Measurements from ENCODE around the gene PRDM8.

DNA sequence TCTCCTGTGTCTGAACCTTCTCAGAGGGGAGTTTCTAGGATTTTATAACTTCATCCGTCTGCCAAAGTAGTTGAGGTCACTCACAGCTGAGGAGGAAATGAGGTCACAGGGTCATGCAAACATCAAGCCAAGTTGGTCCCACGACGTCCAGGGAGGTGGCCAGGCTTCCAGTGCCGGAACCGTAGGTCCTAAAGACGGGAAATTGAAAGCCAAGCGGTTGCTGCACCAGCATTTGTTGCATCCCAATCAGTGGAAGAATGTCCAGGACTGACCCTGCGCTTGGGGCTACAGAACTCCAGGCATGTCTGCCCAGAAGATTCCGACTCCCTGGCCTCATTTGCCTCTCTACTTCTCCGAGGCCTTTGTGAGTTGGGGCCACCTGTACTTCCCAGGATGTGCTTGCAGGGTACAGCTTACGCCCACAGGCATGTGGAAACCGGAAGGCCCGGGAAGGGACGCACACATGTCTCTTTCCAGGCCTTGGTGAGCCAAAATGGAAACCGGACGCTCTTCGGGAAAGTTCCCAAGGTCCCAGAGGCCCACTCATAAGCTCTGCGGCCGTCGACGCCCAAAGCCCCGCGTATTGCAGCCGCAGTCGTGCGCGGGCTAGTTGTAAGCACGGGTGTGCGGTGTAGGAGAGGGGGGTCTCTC, 9.3 kb downstream of the PRDM8 start:
- TF ChIP-seq, protein P1, sequence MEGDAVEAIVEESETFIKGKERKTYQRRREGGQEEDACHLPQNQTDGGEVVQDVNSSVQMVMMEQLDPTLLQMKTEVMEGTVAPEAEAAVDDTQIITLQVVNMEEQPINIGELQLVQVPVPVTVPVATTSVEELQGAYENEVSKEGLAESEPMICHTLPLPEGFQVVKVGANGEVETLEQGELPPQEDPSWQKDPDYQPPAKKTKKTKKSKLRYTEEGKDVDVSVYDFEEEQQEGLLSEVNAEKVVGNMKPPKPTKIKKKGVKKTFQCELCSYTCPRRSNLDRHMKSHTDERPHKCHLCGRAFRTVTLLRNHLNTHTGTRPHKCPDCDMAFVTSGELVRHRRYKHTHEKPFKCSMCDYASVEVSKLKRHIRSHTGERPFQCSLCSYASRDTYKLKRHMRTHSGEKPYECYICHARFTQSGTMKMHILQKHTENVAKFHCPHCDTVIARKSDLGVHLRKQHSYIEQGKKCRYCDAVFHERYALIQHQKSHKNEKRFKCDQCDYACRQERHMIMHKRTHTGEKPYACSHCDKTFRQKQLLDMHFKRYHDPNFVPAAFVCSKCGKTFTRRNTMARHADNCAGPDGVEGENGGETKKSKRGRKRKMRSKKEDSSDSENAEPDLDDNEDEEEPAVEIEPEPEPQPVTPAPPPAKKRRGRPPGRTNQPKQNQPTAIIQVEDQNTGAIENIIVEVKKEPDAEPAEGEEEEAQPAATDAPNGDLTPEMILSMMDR (IDR thresholded peaks at IDR 0.05) = no peak
- no peak for TF ChIP-seq REST (IDR thresholded peaks at IDR 0.05; ENCODE audit: insufficient read depth in 1 of 2, low read depth in 2 of 2, low read length in 1 of 2)
- TF ChIP-seq POLR2AphosphoS5 (IDR thresholded peaks at IDR 0.05; ENCODE audit: low read depth, low read length) = no peak
- TF ChIP-seq SIN3A (IDR thresholded peaks at IDR 0.05; ENCODE audit: borderline replicate concordance, insufficient read depth, low read depth, low read length) = no peak
- TF ChIP-seq TCF7L2 (IDR thresholded peaks at IDR 0.05; ENCODE audit: low read depth, low read length) = no peak
